Ectodermal cell (in vitro differentiated cells): Measurements from ENCODE around the gene PKP4.
A peak's percentile ranks its signal among the peaks of the same experiment; 100 is the strongest.

Experiments
- H3K27ac ChIP-seq: 2 replicates; pipeline ENCODE4 v1.7.0; 2013; ENCODE audit warnings: mild to moderate bottlenecking, low read depth, low read length; ENCODE audit not compliant: insufficient read depth, poor library complexity, severe bottlenecking
- H3K27me3 ChIP-seq: 2 replicates; pipeline ENCODE4 v1.7.0; 2013; ENCODE audit warnings: mild to moderate bottlenecking, low read length; ENCODE audit not compliant: insufficient read depth, control insufficient read depth, poor library complexity, severe bottlenecking
- H3K36me3 ChIP-seq: one replicate; pipeline ENCODE4 v1.7.0; 2013; ENCODE audit warnings: low read length; ENCODE audit not compliant: control insufficient read depth, insufficient read depth
- H3K4me1 ChIP-seq: one replicate; pipeline ENCODE4 v1.7.0; 2013; ENCODE audit warnings: low read length; ENCODE audit not compliant: control insufficient read depth, insufficient read depth
- H3K4me3 ChIP-seq: 2 replicates; pipeline ENCODE4 v1.7.0; 2013; ENCODE audit warnings: low read depth, low read length, control low read depth; ENCODE audit not compliant: insufficient read depth
- H3K9me3 ChIP-seq: 2 replicates; pipeline ENCODE4 v1.7.0; 2013; ENCODE audit warnings: mild to moderate bottlenecking, low read length, moderate library complexity; ENCODE audit not compliant: control insufficient read depth
- WGBS, 2 experiments: methylation state at CpG; one replicate each; pipeline ENCODE4 v1.1.7; 2013; ENCODE audit warnings: missing lambda C conversion rate in 2 of 2; 5-methylcytosine and 5-hydroxymethylcytosine counted together

The PKP4 gene

GRCh38 chr2:158718196-158718585 is 261.4 kb downstream of the PKP4 start:
- Histone ChIP-seq H3K27ac (no peak overlapping the region), H3K4me1 (peaks cover 9% of the 10 kb centered on the region), H3K27me3 (no peaks in the 10 kb centered on the region), H3K9me3 (no peaks in the 10 kb centered on the region), H3K4me3 (no peak overlapping the region), H3K36me3 (no peaks in the 10 kb centered on the region)

- H3K4me3 ChIP-seq: no peak overlapping the region
- H3K4me1 ChIP-seq: peaks cover 9% of the 10 kb centered on the region
- H3K9me3 ChIP-seq: no peaks in the 10 kb centered on the region
- no peaks in the 10 kb centered on the region for H3K27me3 ChIP-seq
- 93 to 98% methylated on average over 5 of the region's 5 CpGs for WGBS, 2 experiments
- no peaks in the 10 kb centered on the region for H3K36me3 ChIP-seq
- no peak overlapping the region for H3K27ac ChIP-seq
Measured at GRCh38 chr2:158718851-158719250, 262.1 kb downstream of the PKP4 start.

- no peak overlapping the region for H3K4me3 ChIP-seq
- 94 to 100% methylated on average over 4 to 5 of the region's 5 CpGs for WGBS, 2 experiments
- H3K27me3 ChIP-seq: no peaks in the 10 kb centered on the region
- no peaks in the 10 kb centered on the region for H3K9me3 ChIP-seq
- no peaks in the 10 kb centered on the region for H3K36me3 ChIP-seq
- no peak overlapping the region for H3K27ac ChIP-seq
- peaks cover 9% of the 10 kb centered on the region for H3K4me1 ChIP-seq
Measured at GRCh38 chr2:158719403-158719802, 262.7 kb downstream of the PKP4 start.

GRCh38 chr2:158722266-158723105 is 265.7 kb downstream of the PKP4 start:
- 93 to 94% methylated on average over 9 of the region's 9 CpGs for WGBS, 2 experiments
- Histone ChIP-seq H3K27me3 (no peaks in the 10 kb centered on the region), H3K36me3 (no peaks in the 10 kb centered on the region), H3K4me1 (peaks cover 22% of the 10 kb centered on the region), H3K9me3 (no peaks in the 10 kb centered on the region), H3K4me3 (no peak overlapping the region), H3K27ac (no peak overlapping the region)

- peaks cover 22% of the 10 kb centered on the region for H3K4me1 ChIP-seq
Measured at GRCh38 chr2:158723181-158723838, 266.6 kb downstream of the PKP4 start.

GRCh38 chr2:158723921-158724802 is 267.4 kb downstream of the PKP4 start:
- H3K27me3 ChIP-seq: no peaks in the 10 kb centered on the region
- H3K4me3 ChIP-seq: no peak overlapping the region
- WGBS, 2 experiments: 85 to 86% methylated on average over 12 of the region's 12 CpGs
- no peak overlapping the region for H3K27ac ChIP-seq
- no peaks in the 10 kb centered on the region for H3K36me3 ChIP-seq
- H3K9me3 ChIP-seq: no peaks in the 10 kb centered on the region
- peaks cover 22% of the 10 kb centered on the region for H3K4me1 ChIP-seq

More at GRCh38 chr2:158723181-158723838, 266.6 kb downstream of the PKP4 start:
- no peaks in the 10 kb centered on the region for H3K36me3 ChIP-seq
- no peaks in the 10 kb centered on the region for H3K9me3 ChIP-seq
- H3K27me3 ChIP-seq: no peaks in the 10 kb centered on the region
- H3K4me3 ChIP-seq: no peak overlapping the region
- WGBS, 2 experiments: 89 to 93% methylated on average over 8 of the region's 8 CpGs
- no peak overlapping the region for H3K27ac ChIP-seq

GRCh38 chr2:158724803-158725381 is 268.1 kb downstream of the PKP4 start:
- Histone ChIP-seq H3K4me3 (no peak overlapping the region), H3K4me1 (peaks cover 22% of the 10 kb centered on the region), H3K27ac (no peak overlapping the region), H3K27me3 (no peaks in the 10 kb centered on the region), H3K36me3 (no peaks in the 10 kb centered on the region), H3K9me3 (no peaks in the 10 kb centered on the region)
- WGBS, 2 experiments: 75 to 79% methylated on average over 8 of the region's 8 CpGs

GRCh38 chr2:158725441-158725891 is 268.7 kb downstream of the PKP4 start:
- Histone ChIP-seq H3K36me3 (no peaks in the 10 kb centered on the region), H3K4me1 (peaks cover 27% of the 10 kb centered on the region), H3K4me3 (no peak overlapping the region), H3K27ac (no peak overlapping the region), H3K9me3 (no peaks in the 10 kb centered on the region), H3K27me3 (no peaks in the 10 kb centered on the region)
- 55% methylated on average over 7 of the region's 7 CpGs for WGBS, 2 experiments

- Histone ChIP-seq H3K4me3 (no peak overlapping the region), H3K9me3 (no peaks in the 10 kb centered on the region), H3K4me1 (peaks cover 39% of the 10 kb centered on the region), H3K27me3 (no peaks in the 10 kb centered on the region), H3K27ac (peak overlapping the region; percentile 36), H3K36me3 (no peaks in the 10 kb centered on the region)
- WGBS, 2 experiments: 75 to 83% methylated on average over 8 of the region's 8 CpGs
Measured at GRCh38 chr2:158726911-158727592, 270.3 kb downstream of the PKP4 start.
